Suprapubic skin (tissue), 4 donors: ENCODE measurements around the gene ZNF664.

Source experiments
- EP300 ChIP-seq: sonication (generic); formaldehyde crosslinking; IDR thresholded peaks from one replicate; pipeline ENCODE4 v1.6.1; 2017; ENCODE audit warnings: antibody characterized with exemption
- POLR2A ChIP-seq, 2 donors: fragments of 450-650 bp; IDR thresholded peaks; one replicate each; pipeline ENCODE4 v1.6.1; 2017; ENCODE audit warnings: antibody characterized with exemption in 2 of 2, mild to moderate bottlenecking in 2 of 2, moderate library complexity in 2 of 2
- POLR2AphosphoS5 ChIP-seq, 3 donors: sonication (generic); formaldehyde crosslinking; IDR thresholded peaks; one replicate each; pipeline ENCODE4 v1.6.1; 2017; ENCODE audit warnings: antibody characterized with exemption in 3 of 3
- TF ChIP-seq, protein P1 (sequence below), 2 donors: fragments of 200-600 bp in 1 of 2; fragments of 450-650 bp in 1 of 2; sonication (generic) in 1 of 2; IDR thresholded peaks; one replicate each; pipeline ENCODE4 v1.5.1; 2016 to 2019; ENCODE audit warnings: antibody characterized with exemption in 2 of 2, mild to moderate bottlenecking in 1 of 2, moderate library complexity in 1 of 2

DNA sequence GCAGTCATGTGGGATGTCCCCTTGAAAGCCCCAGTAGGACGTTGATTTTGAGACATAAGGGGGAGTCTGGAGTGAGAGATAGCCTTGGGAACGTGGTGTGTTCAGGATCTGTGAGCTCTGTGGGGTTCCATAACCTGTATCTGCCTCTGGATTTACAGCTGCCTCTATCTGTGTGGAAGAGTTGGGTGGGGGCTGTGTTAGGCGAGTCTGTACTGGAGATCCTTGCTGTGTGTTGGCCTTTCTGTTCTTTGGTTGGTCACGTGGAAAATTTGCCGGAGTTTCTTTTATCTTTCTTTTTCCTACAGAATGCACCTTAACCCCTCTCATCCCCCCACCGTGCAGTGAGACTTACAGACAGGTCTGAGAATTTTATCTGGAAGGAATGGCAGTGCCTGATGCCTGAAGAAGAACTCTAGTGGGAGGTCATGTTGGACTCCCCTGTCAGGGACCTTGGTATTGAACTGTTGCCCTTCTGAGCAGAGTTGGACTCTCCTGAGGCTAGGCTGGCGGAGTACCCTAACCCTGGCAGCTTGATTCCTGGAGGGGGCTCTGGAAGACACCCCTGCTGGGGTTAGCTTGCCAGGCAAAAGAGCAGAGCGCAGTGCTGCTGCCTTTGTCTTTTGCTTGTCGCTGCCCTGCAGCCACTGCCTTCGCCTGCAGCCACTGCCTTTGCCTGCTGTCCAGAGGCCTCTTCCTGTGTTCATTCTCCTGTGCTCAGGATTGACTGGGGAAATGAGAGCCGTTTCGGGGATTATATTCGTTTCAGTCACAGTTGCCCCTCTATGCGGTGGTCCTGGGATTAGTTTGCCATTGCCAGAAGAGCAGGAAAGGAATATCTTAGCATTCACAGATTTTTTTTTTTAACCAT lies 34.1 kb downstream of the ZNF664 start:
- TF ChIP-seq, protein P1, sequence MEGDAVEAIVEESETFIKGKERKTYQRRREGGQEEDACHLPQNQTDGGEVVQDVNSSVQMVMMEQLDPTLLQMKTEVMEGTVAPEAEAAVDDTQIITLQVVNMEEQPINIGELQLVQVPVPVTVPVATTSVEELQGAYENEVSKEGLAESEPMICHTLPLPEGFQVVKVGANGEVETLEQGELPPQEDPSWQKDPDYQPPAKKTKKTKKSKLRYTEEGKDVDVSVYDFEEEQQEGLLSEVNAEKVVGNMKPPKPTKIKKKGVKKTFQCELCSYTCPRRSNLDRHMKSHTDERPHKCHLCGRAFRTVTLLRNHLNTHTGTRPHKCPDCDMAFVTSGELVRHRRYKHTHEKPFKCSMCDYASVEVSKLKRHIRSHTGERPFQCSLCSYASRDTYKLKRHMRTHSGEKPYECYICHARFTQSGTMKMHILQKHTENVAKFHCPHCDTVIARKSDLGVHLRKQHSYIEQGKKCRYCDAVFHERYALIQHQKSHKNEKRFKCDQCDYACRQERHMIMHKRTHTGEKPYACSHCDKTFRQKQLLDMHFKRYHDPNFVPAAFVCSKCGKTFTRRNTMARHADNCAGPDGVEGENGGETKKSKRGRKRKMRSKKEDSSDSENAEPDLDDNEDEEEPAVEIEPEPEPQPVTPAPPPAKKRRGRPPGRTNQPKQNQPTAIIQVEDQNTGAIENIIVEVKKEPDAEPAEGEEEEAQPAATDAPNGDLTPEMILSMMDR (IDR thresholded peaks at IDR 0.05): no peak
- TF ChIP-seq POLR2A (IDR thresholded peaks at IDR 0.05) (no peak), POLR2AphosphoS5 (IDR thresholded peaks at IDR 0.05) (no peak), EP300 (no peak)
